WTC11 (cell line): ENCODE results near the gene MAEA. TPM values are rescaled to one million over a fixed set of nuclear protein-coding genes. Genes with fewer than 3 reads are reported as not detected.
A peak's percentile ranks its signal among the peaks of the same experiment; 100 is the strongest.

Experiments used
- ATAC-seq: fragments of 200-7000 bp; cut with Tn5 transposase; 2 replicates; pipeline ENCODE4 v1.10.0; 2021; ENCODE audit warnings: mild to moderate bottlenecking, moderate library complexity
- CTCF ChIA-PET: fragments of 300-600 bp; sonication (Branson Sonifier 250); formaldehyde crosslinking; loops from one replicate; lab custom pipeline; 2021; ENCODE audit warnings: antibody characterized with exemption; lab: Charles Lee
- POLR2A ChIA-PET: fragments of 350-600 bp; sonication (Branson Sonifier 250); formaldehyde crosslinking; loops from one replicate; lab custom pipeline; 2021; ENCODE audit warnings: antibody characterized with exemption; lab: Charles Lee
- DNase-seq: peaks from one replicate; pipeline ENCODE4 v3.0.0; 2021; ENCODE audit warnings: low spot score
- H3K27ac Mint-ChIP-seq: 2 replicates; pipeline ENCODE4 v1.8.0; 2021; ENCODE audit warnings: mixed read lengths
- H3K27me3 Mint-ChIP-seq: 2 replicates; pipeline ENCODE4 v1.8.0; 2021; ENCODE audit warnings: low read depth, mild to moderate bottlenecking, moderate library complexity, mixed read lengths
- H3K36me3 Mint-ChIP-seq: 2 replicates; pipeline ENCODE4 v1.8.0; 2021; ENCODE audit warnings: mixed read lengths
- H3K4me1 Mint-ChIP-seq: 2 replicates; pipeline ENCODE4 v1.8.0; 2022; ENCODE audit warnings: mixed read lengths
- H3K4me3 Mint-ChIP-seq: 2 replicates; pipeline ENCODE4 v1.8.0; 2021; ENCODE audit warnings: mild to moderate bottlenecking, moderate library complexity, mixed read lengths
- H3K9me3 Mint-ChIP-seq: 2 replicates; pipeline ENCODE4 v1.8.0; 2021; ENCODE audit warnings: mixed read lengths
- AFF4 ChIP-seq: sonication (generic); formaldehyde crosslinking; IDR thresholded peaks from 2 replicates; pipeline ENCODE4 v1.8.1; 2023; ENCODE audit warnings: mild to moderate bottlenecking, missing genetic modification reagents, borderline replicate concordance
- CDX4 ChIP-seq: fragments of 250-450 bp; sonication (Bioruptor Pico); IDR thresholded peaks from 2 replicates; pipeline ENCODE4 v1.9.0; 2021; ENCODE audit warnings: moderate library complexity, mild to moderate bottlenecking, inconsistent platforms, borderline replicate concordance
- CREB1 ChIP-seq: sonication (generic); formaldehyde crosslinking; IDR thresholded peaks from 2 replicates; pipeline ENCODE4 v1.8.0; 2023; ENCODE audit warnings: mild to moderate bottlenecking, missing genetic modification reagents
- E2F1 ChIP-seq: sonication (generic); formaldehyde crosslinking; IDR thresholded peaks from 2 replicates; pipeline ENCODE4 v1.8.0; 2022; ENCODE audit warnings: mild to moderate bottlenecking, missing genetic modification reagents
- E2F4 ChIP-seq: sonication (generic); formaldehyde crosslinking; IDR thresholded peaks from 2 replicates; pipeline ENCODE4 v1.8.1; 2022; ENCODE audit warnings: low read depth, mild to moderate bottlenecking, moderate library complexity, missing genetic modification reagents, borderline replicate concordance
- FOXP1 ChIP-seq: sonication (generic); formaldehyde crosslinking; IDR thresholded peaks from 2 replicates; pipeline ENCODE4 v1.8.0; 2022; ENCODE audit warnings: missing genetic modification reagents, mild to moderate bottlenecking, moderate library complexity, borderline replicate concordance
- GABPB1 ChIP-seq: sonication (generic); formaldehyde crosslinking; IDR thresholded peaks from 2 replicates; pipeline ENCODE4 v1.8.1; 2023; ENCODE audit warnings: mild to moderate bottlenecking, missing genetic modification reagents
- PRRX2 ChIP-seq: fragments of 250-450 bp; sonication (Bioruptor Pico); IDR thresholded peaks from 2 replicates; pipeline ENCODE4 v1.8.0; 2021; ENCODE audit warnings: mild to moderate bottlenecking
- total RNA-seq: library from RNA; stranded (reverse); gene quantifications from 3 replicates; pipeline ENCODE4 v1.2.3, GENCODE V29; 2021
- TF ChIP-seq, protein P1 (sequence below): fragments of 200-600 bp; IDR thresholded peaks from 2 replicates; pipeline ENCODE4 v1.8.0; 2022; ENCODE audit warnings: antibody characterized with exemption

Gene MAEA
- total RNA-seq, 1 experiment from 2014 or later: 86.9 TPM

DNA sequence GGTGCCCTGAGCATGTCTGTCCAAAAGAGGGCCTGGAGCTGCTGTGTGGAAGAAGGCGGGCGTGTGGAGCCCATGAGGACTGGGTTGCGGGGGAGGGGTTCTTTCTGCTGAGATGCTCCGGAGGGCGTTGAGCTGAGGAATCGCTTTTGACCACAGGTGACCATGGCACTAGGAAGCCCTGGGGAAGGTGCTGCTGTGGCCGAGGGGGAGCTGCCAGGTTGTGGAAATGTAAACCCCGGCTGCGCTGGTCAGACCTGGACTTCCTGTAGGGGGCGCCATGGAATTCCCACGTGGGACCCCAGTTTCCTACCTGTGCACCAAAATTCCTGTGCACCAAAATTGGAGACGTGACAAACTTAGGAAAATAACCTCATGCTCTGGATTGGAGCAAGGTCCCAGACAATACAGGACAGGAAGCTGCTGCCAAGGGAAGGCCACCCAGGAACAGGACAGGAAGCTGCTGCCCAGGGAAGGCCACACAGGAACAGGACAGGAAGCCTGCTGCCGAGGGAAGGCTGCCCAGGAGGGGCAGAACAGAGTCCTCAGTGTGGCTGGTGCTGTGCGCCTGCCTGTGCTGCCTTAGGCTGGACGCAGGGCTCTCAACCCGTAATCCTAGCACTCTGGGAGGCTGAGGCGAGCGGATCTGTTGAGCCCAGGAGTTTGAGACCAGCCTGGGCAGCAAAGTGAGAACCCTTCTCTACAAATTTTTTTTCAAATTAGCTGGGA lies 29.0 kb downstream of the MAEA start:
- POLR2A ChIA-PET: interaction anchor here (0.7 kb wide), 1 partner anchor 9 kb away, joined by 3 read pairs; no protein-coding TSS in a partner anchor
- no peak for TF ChIP-seq E2F4 (CRISPR knock-in tag)
- TF ChIP-seq, protein P1, sequence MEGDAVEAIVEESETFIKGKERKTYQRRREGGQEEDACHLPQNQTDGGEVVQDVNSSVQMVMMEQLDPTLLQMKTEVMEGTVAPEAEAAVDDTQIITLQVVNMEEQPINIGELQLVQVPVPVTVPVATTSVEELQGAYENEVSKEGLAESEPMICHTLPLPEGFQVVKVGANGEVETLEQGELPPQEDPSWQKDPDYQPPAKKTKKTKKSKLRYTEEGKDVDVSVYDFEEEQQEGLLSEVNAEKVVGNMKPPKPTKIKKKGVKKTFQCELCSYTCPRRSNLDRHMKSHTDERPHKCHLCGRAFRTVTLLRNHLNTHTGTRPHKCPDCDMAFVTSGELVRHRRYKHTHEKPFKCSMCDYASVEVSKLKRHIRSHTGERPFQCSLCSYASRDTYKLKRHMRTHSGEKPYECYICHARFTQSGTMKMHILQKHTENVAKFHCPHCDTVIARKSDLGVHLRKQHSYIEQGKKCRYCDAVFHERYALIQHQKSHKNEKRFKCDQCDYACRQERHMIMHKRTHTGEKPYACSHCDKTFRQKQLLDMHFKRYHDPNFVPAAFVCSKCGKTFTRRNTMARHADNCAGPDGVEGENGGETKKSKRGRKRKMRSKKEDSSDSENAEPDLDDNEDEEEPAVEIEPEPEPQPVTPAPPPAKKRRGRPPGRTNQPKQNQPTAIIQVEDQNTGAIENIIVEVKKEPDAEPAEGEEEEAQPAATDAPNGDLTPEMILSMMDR: peak; percentile 52; the same call in 1 of the 2 replicates
- H3K27me3 Mint-ChIP-seq: no peaks in the 10 kb centered on the region
- H3K9me3 Mint-ChIP-seq: peaks cover 3% of the 10 kb centered on the region; the same call in 1 of the 2 replicates
- H3K4me1 Mint-ChIP-seq: no peaks in the 10 kb centered on the region
- ATAC-seq (peak; percentile 71), DNase-seq (peak; percentile 71)
- H3K4me3 Mint-ChIP-seq: no peak overlapping the region
- CTCF ChIA-PET: interaction anchor here (0.8 to 1.6 kb wide), 15 partner anchors 9 to 311 kb away, joined by 3 to 22 read pairs (median 5); partner anchors contain the start of genes MAEA and UVSSA
- H3K36me3 Mint-ChIP-seq: peaks cover 48% of the 10 kb centered on the region
- H3K27ac Mint-ChIP-seq: no peak overlapping the region

DNA sequence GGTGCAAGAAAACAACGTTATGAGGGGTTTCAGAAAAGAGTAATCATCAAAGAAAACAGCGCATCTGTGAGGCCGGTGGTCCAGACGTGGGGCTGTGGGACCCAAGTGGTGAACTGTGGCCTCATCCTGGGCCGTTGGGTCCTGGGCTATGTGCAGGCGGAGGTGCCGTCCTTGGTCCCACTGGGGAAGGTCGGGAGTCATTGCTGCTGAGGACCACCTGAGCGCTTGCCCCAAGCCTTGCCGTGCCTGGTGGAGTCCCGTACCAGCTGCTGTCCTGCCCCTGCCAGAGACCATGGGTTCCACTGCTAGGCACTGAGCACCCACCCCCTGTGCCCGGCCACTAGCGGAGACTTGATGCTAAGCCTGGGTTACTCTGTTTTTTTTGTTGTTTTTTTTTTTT lies 31.8 kb downstream of the MAEA start:
- CTCF ChIA-PET: no interaction called here

More for the DNA sequence above, 31.8 kb downstream of the MAEA start:
- Mint-ChIP-seq H3K9me3 (no peaks in the 10 kb centered on the region), H3K4me3 (no peak overlapping the region), H3K4me1 (no peaks in the 10 kb centered on the region), H3K27ac (no peak overlapping the region), H3K27me3 (no peaks in the 10 kb centered on the region), H3K36me3 (peaks cover 30% of the 10 kb centered on the region)
- TF ChIP-seq FOXP1 (CRISPR knock-in tag) (no peak), PRRX2 (CRISPR knock-in tag) (no peak), CDX4 (no peak), CREB1 (CRISPR knock-in tag) (no peak), AFF4 (CRISPR knock-in tag) (no peak), E2F1 (no peak), E2F4 (CRISPR knock-in tag) (no peak), GABPB1 (CRISPR knock-in tag) (no peak)
- ATAC-seq: no peak
- POLR2A ChIA-PET: no interaction called here
- DNase-seq: no peak
